ENCODE results near the gene POLE2.
"Not testable (repeated sequence)": the region's sequence is repeated elsewhere in the genome, so short reads cannot be mapped to it uniquely, and the experiment has no call there.

Gene POLE2

DNA sequence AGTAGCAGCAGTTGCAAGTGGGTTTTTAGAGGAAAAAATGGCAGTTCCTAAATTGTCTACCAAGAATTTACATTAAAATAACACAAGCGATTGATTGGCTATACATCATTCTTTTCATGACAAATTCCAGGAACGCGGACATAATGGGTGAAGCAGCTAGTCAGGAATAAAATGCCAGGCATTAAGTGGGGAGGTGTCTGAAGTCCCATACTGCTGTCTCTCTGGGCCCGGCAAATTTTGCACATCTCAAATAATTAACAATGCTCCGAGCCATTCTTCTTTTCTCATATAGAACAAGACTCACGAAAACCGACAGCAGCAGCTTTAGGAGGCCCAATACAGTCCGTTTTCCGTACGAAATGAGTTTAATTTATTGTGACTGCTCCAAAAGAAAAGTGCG lies 68.3 kb downstream of the POLE2 start:
- in situ Hi-C loops (cut with MboI; ENCODE audit: low sequenced_read_pairs): no loop called here

DNA sequence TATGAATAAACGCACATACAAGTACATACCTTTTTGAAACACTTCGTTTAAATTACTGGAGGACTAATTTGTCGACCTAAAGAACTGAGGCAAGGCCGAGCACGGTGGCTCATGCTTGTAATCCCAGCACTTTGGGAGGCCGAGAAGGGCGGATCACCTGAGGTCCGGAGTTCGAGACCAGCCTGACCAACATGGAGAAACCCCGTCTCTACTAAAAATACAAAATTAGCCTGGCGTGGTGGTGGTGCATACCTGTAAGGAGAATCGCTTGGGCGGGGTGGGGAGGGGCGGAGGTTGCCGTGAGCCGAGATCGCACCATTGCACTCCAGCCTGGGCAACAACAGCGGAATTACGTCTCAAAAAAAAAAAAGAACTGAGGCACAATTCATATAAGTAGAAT lies 68.7 kb downstream of the POLE2 start:
- in situ Hi-C loops (cut with MboI; ENCODE audit: low sequenced_read_pairs): not testable (repeated sequence)

DNA sequence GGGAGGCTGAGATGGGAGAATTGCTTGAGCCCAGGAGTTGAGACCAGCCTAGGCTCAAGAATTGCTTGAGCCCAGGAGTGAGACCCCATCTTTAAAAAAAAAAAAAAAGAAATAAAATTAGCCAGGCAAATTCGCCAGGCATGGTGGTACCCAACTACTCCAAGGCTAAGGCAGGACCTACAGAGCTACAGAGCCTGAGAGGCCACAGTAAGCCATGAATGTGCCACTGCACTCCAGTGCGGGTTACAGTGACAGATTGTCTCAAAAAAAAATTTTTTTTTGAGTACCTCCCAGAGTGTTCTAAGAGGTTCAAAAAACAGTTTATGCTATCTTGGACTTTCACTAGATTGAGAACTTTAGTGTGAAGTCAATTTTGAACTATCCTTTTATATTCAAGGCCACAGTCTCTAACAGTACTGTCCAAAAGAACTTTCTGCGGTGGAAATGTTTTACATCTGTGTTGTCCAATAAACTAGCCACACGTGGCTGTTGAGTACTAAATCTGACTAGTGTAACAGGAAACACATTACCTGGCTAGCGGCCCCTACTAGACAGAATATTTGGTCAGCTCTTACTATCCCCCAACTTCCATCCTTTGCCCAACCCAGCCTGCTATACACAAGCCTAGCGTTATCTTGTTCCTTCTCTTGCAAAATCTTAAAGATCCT lies 70.0 kb downstream of the POLE2 start:
- in situ Hi-C loops (cut with MboI; ENCODE audit: low sequenced_read_pairs): no loop called here

DNA sequence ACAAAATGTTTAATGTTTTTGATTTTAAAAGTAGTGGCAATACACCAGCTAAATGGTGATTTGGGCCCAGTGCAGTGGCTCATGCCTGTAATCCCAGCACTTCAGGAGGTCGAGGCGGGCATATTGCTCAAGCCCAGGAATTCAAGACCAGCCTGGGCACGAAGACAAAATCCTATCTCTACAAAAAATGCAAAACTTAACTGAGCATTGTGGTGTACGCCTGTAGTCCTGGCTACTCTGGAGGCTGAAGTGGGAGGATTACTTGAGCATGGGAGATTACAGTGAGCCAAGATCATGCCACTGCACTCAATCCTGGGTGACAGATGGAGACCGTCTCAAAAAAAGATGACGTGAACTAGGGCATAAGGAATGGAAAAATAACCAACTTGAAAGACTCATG lies 72.2 kb downstream of the POLE2 start:
- in situ Hi-C loops (cut with MboI; ENCODE audit: low sequenced_read_pairs): no loop called here

DNA sequence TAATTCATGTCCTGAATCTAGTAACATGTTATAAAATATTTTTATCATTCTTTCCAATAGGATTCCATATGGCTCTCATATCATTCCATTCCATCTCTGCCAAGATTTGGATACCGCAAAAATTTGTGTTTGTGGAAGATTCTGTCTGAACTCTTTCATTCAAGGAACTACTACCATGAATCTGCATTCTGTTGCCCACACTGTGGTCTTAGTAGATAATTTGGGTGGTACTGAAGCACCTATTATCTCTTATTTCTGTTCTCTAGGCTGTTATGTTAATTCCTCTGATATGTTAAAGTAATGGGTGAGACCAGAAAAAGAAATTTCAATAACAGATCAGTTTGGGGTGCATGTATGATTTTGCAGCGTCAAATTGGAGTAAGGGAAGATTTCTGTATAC lies 73.8 kb downstream of the POLE2 start:
- in situ Hi-C loops (cut with MboI; ENCODE audit: low sequenced_read_pairs): no loop called here

DNA sequence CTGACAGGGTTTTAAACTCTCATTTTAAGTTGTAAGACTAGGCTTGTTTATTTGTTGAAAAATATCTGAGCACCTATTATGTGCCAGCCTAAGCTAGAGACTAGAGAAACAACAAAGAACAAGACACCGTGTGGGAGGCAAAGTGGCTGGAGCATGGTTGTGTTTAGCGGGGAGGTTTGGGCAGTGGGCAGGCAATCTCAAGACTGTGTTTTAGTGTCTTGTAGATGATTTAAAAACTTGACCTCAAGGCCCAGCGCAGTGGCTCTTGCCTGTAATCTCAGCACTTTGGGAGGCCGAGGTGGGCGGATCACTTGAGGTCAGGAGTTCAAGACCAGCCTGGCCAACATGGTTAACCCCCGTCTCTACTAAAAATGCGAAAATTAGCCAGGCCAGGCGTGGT lies 75.3 kb downstream of the POLE2 start:
- in situ Hi-C loops (cut with MboI; ENCODE audit: low sequenced_read_pairs): no loop called here

DNA sequence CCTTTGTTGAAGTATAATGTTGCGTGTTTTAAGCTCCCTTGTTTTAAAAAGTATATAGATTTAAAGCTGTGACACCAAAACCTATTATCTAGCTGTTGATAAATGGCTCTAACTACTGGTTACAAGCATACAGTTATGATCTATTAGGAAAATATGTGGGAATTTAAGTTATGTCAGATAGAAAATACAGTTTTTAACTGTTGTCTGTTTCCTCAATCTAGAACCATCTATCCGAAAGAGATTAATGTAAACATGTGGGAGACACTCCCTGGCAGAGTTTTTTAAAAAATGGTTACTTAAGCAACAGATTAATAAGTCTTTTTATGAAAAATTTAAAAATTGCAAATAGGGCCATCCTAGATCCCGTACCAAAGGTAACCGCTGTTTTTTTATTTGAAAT lies 75.8 kb downstream of the POLE2 start:
- in situ Hi-C loops (cut with MboI; ENCODE audit: low sequenced_read_pairs): no loop called here

DNA sequence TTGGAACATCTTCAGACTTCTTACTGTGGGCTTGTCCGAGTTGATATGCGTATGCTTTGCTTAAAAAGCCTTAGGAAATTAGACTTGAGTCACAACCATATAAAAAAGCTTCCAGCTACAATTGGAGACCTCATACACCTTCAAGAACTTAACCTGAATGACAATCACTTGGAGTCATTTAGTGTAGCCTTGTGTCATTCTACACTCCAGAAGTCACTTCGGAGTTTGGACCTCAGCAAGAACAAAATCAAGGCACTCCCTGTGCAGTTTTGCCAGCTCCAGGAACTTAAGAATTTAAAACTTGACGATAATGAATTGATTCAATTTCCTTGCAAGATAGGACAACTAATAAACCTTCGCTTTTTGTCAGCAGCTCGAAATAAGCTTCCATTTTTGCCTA lies 80.4 kb downstream of the POLE2 start:
- in situ Hi-C loops (cut with MboI; ENCODE audit: low sequenced_read_pairs): no loop called here

DNA sequence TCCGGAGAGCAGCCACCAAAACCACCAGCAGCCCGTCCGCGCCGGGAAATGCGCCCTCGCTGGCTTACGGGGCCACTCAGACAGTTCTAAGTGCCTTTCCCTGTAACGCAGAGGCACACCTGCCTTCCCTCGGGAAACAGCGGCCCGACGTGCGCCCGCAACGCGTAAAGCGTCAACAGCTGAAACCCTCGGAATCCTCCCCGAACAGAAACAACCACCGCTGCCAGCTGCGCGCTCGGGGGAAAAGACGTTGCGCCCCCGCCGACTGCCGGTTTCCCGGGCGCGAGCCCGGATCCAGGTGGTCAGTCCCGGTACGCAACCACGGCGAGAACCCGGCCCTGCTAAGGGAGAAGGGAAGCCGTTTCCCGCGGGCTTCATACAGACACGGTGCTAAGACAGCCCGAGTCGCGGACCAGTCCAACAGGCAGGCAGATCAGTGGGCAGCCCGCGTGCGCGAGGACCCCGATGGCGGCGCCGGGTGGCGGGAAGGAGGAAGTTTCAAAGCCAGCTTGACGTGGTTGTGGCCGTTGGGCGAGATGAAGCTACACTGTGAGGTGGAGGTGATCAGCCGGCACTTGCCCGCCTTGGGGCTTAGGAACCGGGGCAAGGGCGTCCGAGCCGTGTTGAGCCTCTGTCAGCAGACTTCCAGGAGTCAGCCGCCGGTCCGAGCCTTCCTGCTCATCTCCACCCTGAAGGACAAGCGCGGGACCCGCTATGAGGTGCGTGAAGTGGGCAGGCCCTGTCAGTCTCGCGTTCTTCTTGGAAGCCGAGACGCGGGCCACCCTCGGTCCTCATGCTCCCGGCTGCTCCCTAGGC lies 89.3 kb downstream of the POLE2 start, which contains the start of gene LRR1:
Gene LRR1, plus strand, starts transcription at position 456 of the 816 bp plus-strand sequence. Its CDS starts 81 bp downstream, at position 537.
- in situ Hi-C loops (cut with MboI; ENCODE audit: low sequenced_read_pairs): no loop called here

DNA sequence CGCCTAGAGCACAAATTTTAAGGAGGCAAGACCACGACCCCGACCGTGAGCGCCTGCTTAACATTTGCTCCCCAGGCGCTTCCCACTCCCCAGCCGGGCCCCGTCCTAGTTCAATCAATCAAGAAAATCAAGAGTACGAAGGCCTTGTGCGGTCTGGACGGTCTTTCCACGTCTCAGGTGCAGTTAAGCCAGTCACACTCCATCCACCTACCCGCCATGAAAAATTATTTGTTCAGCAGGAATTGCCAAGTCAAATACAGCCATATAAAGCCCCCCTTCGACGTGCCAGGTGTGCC lies 89.9 kb downstream of the POLE2 start:
- in situ Hi-C loops (cut with MboI; ENCODE audit: low sequenced_read_pairs): no loop called here

DNA sequence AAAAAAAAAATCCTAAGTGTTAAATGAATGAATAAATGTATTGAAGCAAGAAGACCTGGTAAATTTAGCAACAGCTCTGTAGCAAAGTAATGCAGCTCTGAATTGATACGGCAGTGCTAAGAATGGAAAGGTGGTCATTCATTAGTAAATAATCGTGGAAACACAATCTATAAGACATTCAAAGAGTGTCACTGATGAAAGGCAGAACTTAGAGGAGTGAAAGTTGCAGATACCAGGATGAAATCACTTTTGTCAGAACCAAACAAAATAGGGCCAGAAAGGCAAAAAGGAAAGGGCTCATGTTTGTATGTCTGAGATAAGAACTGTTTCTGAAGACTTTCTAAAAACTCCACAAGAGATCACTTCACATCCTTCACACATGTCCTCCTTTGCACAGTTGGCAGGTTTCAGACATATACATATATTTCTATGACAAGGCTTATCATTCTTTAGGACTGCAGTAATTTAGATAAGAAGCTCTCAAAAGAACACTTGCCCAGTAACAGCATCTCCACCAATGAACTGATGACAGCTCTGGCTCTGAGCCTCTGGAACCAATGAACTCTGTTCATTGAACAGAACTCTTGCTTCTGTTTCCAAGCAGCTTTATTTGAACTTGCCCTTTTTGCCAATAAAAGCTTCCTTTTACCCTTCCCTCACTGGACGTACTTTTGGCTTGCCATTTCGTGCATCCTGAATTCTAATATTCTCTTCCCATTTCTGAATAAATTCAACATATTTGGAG lies 93.5 kb downstream of the POLE2 start:
- in situ Hi-C loops (cut with MboI; ENCODE audit: low sequenced_read_pairs): no loop called here

Data from HL-60/S4 treated with phorbol 12-myristate 13-acetate at 8.2 ng/mL for 4 days and 3 days (cell line).